Lung (tissue), 12 donors: ENCODE data around the gene CPAMD8. TPM values are rescaled to one million over a fixed set of nuclear protein-coding genes. Genes with fewer than 3 reads are reported as not detected.

Source experiments
- ATAC-seq: fragments of 200-7000 bp; cut with Tn5 transposase; one replicate; pipeline ENCODE4 v1.9.1; 2020; ENCODE audit warnings: moderate number of reproducible peaks; ENCODE audit not compliant: insufficient read depth, low FRiP score
- DNase-seq, 3 donors: peaks; one replicate each; pipeline ENCODE4 v3.0.0-alpha.2; 2013 to 2017
- H3K27ac ChIP-seq, 2 donors: one replicate each; pipeline ENCODE4 v1.5.1; 2013; ENCODE audit warnings: mild to moderate bottlenecking in 2 of 2, moderate library complexity in 2 of 2, control low read depth in 1 of 2, inconsistent platforms in 1 of 2, low read depth in 1 of 2, low read length in 1 of 2
- H3K27me3 ChIP-seq, 3 donors: one replicate each; pipeline ENCODE4 v1.5.1; 2013; ENCODE audit warnings: low read length in 2 of 3; ENCODE audit not compliant: control insufficient read depth in 3 of 3, insufficient read depth in 3 of 3
- H3K36me3 ChIP-seq, 4 donors: one replicate each; pipeline ENCODE4 v1.5.1; 2013; ENCODE audit warnings: low read length in 4 of 4, mild to moderate bottlenecking in 1 of 4, moderate library complexity in 1 of 4; ENCODE audit not compliant: control insufficient read depth in 4 of 4, insufficient read depth in 4 of 4
- H3K4me1 ChIP-seq, 5 donors: one replicate each; pipeline ENCODE4 v1.5.1; 2013; ENCODE audit warnings: low read length in 5 of 5, mild to moderate bottlenecking in 2 of 5, moderate library complexity in 1 of 5; ENCODE audit not compliant: control insufficient read depth in 5 of 5, insufficient read depth in 5 of 5
- H3K4me3 ChIP-seq: one replicate; pipeline ENCODE4 v1.5.1; 2013; ENCODE audit warnings: mild to moderate bottlenecking, control low read depth, moderate library complexity
- H3K9ac ChIP-seq, 2 donors: one replicate each; pipeline ENCODE4 v1.5.1; 2013; ENCODE audit warnings: low read length in 2 of 2, control low read depth in 1 of 2; ENCODE audit not compliant: insufficient read depth in 1 of 2
- H3K9me3 ChIP-seq, 4 donors: one replicate each; pipeline ENCODE4 v1.5.1; 2013; ENCODE audit warnings: low read length in 3 of 4, mild to moderate bottlenecking in 1 of 4, moderate library complexity in 1 of 4; ENCODE audit not compliant: control insufficient read depth in 4 of 4, insufficient read depth in 3 of 4
- WGBS, 2 donors: extraction: QIAGEN DNeasy Blood & Tissue Kit; methylation state at CpG; one replicate each; pipeline ENCODE4 v1.1.7; 2013; 5-methylcytosine and 5-hydroxymethylcytosine counted together
- polyA plus RNA-seq, 2 donors: library from polyadenylated mRNA; stranded (reverse); fragments of 200-250 nt; gene quantifications; one replicate each; pipeline ENCODE4 v1.2.1, GENCODE V29; 2013
- total RNA-seq, 2 donors: library from RNA; depleted of rRNA in 1 of 2; stranded (reverse); fragments of >200 nt in 1 of 2; gene quantifications; one replicate each; pipeline ENCODE4 v1.2.1, GENCODE V29; 2014 to 2021
- TF ChIP-seq, protein P1 (sequence below): IDR thresholded peaks from 2 replicates; pipeline ENCODE4 v1.5.1; 2012; ENCODE audit warnings: mild to moderate bottlenecking; ENCODE audit errors: control extremely low read depth, extremely low read depth
- donor health status: control.
- donor health status: control.
- donor health status: Bipolar disorder and iron deficiency.
- donor health status: healthy.
- donor health status: DM: yes; HTN: yes; CAD: no.

Gene CPAMD8
- total and polyA plus RNA-seq, 4 donors, result 9.6 to 143 (median 31.4) TPM

DNA sequence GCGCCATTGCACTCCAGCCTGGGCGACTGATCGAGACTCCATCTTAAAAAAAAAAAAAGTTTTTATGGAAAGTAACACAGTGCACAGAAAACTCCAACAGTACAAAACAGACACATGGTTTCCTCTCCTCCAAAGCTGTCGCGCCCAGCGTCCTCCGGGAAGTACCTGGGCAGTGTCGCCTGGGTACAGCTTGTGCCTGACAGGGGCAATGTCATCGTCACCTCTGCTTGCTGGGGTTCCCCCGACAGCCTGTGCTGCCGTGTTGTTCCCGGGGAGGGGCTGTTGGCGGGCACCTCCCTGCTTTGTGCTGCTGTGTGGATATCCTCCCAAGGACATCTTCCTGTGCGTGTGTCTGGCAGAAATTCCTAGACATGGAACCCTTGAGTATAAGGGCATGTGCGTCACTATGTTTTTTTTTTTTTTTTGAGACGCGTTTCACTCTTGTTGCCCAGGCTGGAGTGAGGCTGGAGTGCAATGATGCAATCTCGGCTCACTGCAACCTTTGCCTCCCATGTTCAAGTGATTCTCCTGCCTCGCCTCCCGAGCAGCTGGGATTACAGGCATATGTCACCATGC is 140.2 kb downstream of the CPAMD8 start:
- TF ChIP-seq, protein P1, sequence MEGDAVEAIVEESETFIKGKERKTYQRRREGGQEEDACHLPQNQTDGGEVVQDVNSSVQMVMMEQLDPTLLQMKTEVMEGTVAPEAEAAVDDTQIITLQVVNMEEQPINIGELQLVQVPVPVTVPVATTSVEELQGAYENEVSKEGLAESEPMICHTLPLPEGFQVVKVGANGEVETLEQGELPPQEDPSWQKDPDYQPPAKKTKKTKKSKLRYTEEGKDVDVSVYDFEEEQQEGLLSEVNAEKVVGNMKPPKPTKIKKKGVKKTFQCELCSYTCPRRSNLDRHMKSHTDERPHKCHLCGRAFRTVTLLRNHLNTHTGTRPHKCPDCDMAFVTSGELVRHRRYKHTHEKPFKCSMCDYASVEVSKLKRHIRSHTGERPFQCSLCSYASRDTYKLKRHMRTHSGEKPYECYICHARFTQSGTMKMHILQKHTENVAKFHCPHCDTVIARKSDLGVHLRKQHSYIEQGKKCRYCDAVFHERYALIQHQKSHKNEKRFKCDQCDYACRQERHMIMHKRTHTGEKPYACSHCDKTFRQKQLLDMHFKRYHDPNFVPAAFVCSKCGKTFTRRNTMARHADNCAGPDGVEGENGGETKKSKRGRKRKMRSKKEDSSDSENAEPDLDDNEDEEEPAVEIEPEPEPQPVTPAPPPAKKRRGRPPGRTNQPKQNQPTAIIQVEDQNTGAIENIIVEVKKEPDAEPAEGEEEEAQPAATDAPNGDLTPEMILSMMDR, result no peak
- Histone ChIP-seq H3K9ac (no peak overlapping the region), H3K27ac (peak overlapping the region; percentile 67 to 84), H3K4me1 (peaks cover 0 to 20% (median 0%) of the 10 kb centered on the region in 5 donors), H3K36me3 (peaks cover 0 to 3% (median 0%) of the 10 kb centered on the region in 4 donors), H3K9me3 (peaks cover 0 to 17% (median 6%) of the 10 kb centered on the region in 4 donors), H3K27me3 (no peaks in the 10 kb centered on the region), H3K4me3 (no peak overlapping the region)
- ATAC-seq (peak; percentile 55), DNase-seq (peak; percentile 35 to 70 (median 45))
- WGBS, 2 donors, result 40 to 69% methylated on average over 20 of the region's 20 CpGs

DNA sequence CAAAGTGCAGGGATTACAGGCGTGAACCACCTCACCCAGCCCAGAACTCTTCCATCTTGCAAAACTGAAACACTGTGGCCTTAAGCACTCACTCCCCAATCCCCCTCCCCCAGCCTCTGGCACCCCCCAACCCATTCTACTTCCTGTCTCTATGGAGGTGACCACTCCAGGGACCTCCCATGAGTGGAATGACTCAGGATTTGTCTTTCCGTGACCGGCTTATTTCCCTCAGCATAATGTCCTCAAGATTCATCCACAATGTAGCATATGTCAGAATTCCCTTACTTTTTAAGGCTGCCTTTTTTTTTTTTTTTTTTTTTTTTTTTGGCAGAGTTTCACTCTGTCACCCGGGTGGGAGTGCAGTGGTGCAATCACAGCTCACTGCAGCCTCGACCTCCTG is 141.4 kb downstream of the CPAMD8 start:
- Histone ChIP-seq H3K9ac (no peak overlapping the region), H3K9me3 (peaks cover 0 to 19% (median 7%) of the 10 kb centered on the region in 4 donors), H3K27ac (peak overlapping the region in 1 of 2 donors; percentile 35), H3K36me3 (peaks cover 0 to 3% (median 0%) of the 10 kb centered on the region in 4 donors), H3K4me1 (peaks cover 0 to 20% (median 0%) of the 10 kb centered on the region in 5 donors), H3K27me3 (no peaks in the 10 kb centered on the region), H3K4me3 (no peak overlapping the region)
- no peak for ATAC-seq
- TF ChIP-seq, protein P1, result no peak
- 52 to 68% methylated on average over 5 of the region's 5 CpGs for WGBS, 2 donors
- DNase-seq, result no peak

DNA sequence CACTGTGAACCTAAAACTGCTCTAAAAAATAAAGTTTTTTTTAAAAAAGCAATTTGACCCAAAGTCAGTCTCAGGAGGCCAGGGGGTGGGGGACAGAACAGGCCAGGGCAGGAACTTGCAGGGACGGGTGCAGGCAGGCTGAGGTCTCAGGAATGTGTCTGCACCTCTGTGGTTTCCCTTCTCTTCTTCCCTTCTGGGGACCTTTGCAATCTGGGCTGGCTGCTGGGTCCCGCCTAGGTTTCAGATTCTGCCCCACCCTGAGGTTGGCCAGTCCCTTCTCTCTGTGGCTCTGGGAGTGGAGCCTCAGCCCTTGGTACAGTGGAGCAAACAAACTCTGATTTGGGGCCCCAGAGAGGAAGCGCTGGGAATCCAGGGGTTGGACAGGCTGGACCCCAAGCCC is 143.1 kb downstream of the CPAMD8 start:
- Histone ChIP-seq H3K27me3 (no peaks in the 10 kb centered on the region), H3K36me3 (peaks cover 0 to 14% (median 7%) of the 10 kb centered on the region in 4 donors), H3K4me3 (no peak overlapping the region), H3K9ac (no peak overlapping the region), H3K27ac (no peak overlapping the region), H3K4me1 (peaks cover 0 to 20% (median 0%) of the 10 kb centered on the region in 5 donors), H3K9me3 (peaks cover 0 to 17% (median 7%) of the 10 kb centered on the region in 4 donors)
- no peak for ATAC-seq
- TF ChIP-seq, protein P1, result no peak
- 77 to 81% methylated on average over 3 of the region's 3 CpGs for WGBS, 2 donors
- DNase-seq, result no peak

DNA sequence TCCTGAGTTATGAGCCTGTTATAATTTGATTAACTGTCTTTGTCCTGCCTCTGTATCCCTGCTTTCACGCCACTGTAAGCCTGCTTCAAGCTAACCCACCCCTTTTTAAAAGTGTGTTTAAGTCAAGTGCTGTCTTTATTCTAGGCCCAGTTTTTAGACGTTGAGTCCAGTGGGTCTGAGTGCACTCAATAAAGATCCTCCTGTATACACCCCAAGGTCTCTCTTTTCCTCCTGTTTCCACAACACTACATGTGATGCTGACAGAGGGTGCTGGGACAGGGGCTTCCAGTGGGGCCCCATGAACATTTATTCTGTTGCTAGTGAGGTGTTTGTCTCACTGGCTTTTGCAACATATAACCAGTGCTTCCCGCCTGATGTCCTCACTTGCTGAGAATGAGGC is 144.5 kb downstream of the CPAMD8 start:
- no peak for DNase-seq
- Histone ChIP-seq H3K27ac (no peak overlapping the region), H3K4me1 (peaks cover 0 to 13% (median 0%) of the 10 kb centered on the region in 5 donors), H3K9ac (no peak overlapping the region), H3K9me3 (peaks cover 0 to 17% (median 7%) of the 10 kb centered on the region in 4 donors), H3K36me3 (peaks cover 2 to 28% (median 15%) of the 10 kb centered on the region in 4 donors), H3K27me3 (no peaks in the 10 kb centered on the region), H3K4me3 (no peak overlapping the region)
- TF ChIP-seq, protein P1, result no peak
- WGBS, 2 donors, result 96 to 97% methylated on average over 3 of the region's 3 CpGs
- ATAC-seq, result no peak
